Astrocyte (in vitro differentiated cells and primary cell): ENCODE measurements around the gene SLC19A1. TPM values are rescaled to one million over a fixed set of nuclear protein-coding genes. Genes with fewer than 3 reads are reported as not detected.

ENCODE experiments used
- DNase-seq: peaks from one replicate; pipeline ENCODE4 v3.0.0-alpha.2; 2010; ENCODE audit warnings: low read depth
- FAIRE-seq: peaks from 2 replicates; lab custom pipeline; 2011; peaks lifted over from hg19 to GRCh38; lab: Jason Lieb, UNC
- H2AFZ ChIP-seq: 2 replicates; pipeline ENCODE4 v1.6.0; 2012; ENCODE audit warnings: low read depth, low read length, inconsistent platforms
- H3K27ac ChIP-seq: 2 replicates; pipeline ENCODE4 v1.5.1; 2011; ENCODE audit warnings: low read depth, low read length, inconsistent platforms
- H3K27me3 ChIP-seq: 2 replicates; pipeline ENCODE4 v1.6.0; 2011; ENCODE audit warnings: low read length, inconsistent platforms; ENCODE audit not compliant: insufficient read depth
- H3K36me3 ChIP-seq: 2 replicates; pipeline ENCODE4 v1.5.1; 2011; ENCODE audit warnings: low read length, inconsistent platforms; ENCODE audit not compliant: insufficient read depth
- H3K4me1 ChIP-seq: 2 replicates; pipeline ENCODE4 v1.5.1; 2011; ENCODE audit warnings: low read length, inconsistent platforms; ENCODE audit not compliant: insufficient read depth
- H3K4me2 ChIP-seq: 2 replicates; pipeline ENCODE4 v1.6.0; 2012; ENCODE audit warnings: low read length, inconsistent platforms
- H3K4me3 ChIP-seq: 2 replicates; pipeline ENCODE4 v1.5.1; 2011; ENCODE audit warnings: low read depth, mild to moderate bottlenecking, low read length, inconsistent platforms; ENCODE audit not compliant: insufficient read depth
- H3K79me2 ChIP-seq: 2 replicates; pipeline ENCODE4 v1.6.0; 2012; ENCODE audit warnings: mild to moderate bottlenecking, low read length, inconsistent platforms; ENCODE audit not compliant: insufficient read depth
- H3K9ac ChIP-seq: 2 replicates; pipeline ENCODE4 v1.6.0; 2012; ENCODE audit warnings: mild to moderate bottlenecking, low read length, inconsistent platforms
- H3K9me3 ChIP-seq: 2 replicates; pipeline ENCODE4 v1.5.1; 2012; ENCODE audit warnings: low read depth, mild to moderate bottlenecking, low read length, inconsistent platforms; ENCODE audit not compliant: insufficient read depth
- H4K20me1 ChIP-seq: 2 replicates; pipeline ENCODE4 v1.6.0; 2012; ENCODE audit warnings: low read length, inconsistent platforms; ENCODE audit not compliant: insufficient read depth
- H3K27ac Mint-ChIP-seq: one replicate; pipeline ENCODE4 v1.8.0; 2021; ENCODE audit warnings: mild to moderate bottlenecking, mixed read lengths; ENCODE audit not compliant: unreplicated experiment
- H3K27me3 Mint-ChIP-seq: one replicate; pipeline ENCODE4 v1.8.0; 2021; ENCODE audit warnings: low read depth, mixed read lengths; ENCODE audit not compliant: unreplicated experiment
- H3K36me3 Mint-ChIP-seq: one replicate; pipeline ENCODE4 v1.8.0; 2021; ENCODE audit warnings: low read depth, mixed read lengths; ENCODE audit not compliant: unreplicated experiment
- H3K4me1 Mint-ChIP-seq: one replicate; pipeline ENCODE4 v1.8.0; 2021; ENCODE audit warnings: low read depth, mixed read lengths; ENCODE audit not compliant: unreplicated experiment
- H3K4me3 Mint-ChIP-seq: one replicate; pipeline ENCODE4 v1.8.0; 2021; ENCODE audit warnings: mild to moderate bottlenecking, moderate library complexity, mixed read lengths; ENCODE audit not compliant: unreplicated experiment
- H3K9me3 Mint-ChIP-seq: one replicate; pipeline ENCODE4 v1.8.0; 2021; ENCODE audit warnings: mild to moderate bottlenecking, mixed read lengths; ENCODE audit not compliant: unreplicated experiment
- EZH2 ChIP-seq: IDR thresholded peaks from 2 replicates; pipeline ENCODE4 v1.6.1; 2012; ENCODE audit warnings: mild to moderate bottlenecking, low read length, inconsistent platforms; ENCODE audit not compliant: insufficient read depth
- total RNA-seq: library from RNA; stranded (reverse); gene quantifications from 2 replicates; pipeline ENCODE4 v1.2.1, GENCODE V29; 2021
- TF ChIP-seq, protein P1 (sequence below): IDR thresholded peaks from 2 replicates; pipeline ENCODE4 v1.5.1; 2011; ENCODE audit warnings: low read depth, mild to moderate bottlenecking, inconsistent platforms, low read length, moderate library complexity; ENCODE audit not compliant: insufficient read depth

The SLC19A1 gene
- total RNA-seq, 1 donor from 2014 or later: 11.7 TPM

DNA sequence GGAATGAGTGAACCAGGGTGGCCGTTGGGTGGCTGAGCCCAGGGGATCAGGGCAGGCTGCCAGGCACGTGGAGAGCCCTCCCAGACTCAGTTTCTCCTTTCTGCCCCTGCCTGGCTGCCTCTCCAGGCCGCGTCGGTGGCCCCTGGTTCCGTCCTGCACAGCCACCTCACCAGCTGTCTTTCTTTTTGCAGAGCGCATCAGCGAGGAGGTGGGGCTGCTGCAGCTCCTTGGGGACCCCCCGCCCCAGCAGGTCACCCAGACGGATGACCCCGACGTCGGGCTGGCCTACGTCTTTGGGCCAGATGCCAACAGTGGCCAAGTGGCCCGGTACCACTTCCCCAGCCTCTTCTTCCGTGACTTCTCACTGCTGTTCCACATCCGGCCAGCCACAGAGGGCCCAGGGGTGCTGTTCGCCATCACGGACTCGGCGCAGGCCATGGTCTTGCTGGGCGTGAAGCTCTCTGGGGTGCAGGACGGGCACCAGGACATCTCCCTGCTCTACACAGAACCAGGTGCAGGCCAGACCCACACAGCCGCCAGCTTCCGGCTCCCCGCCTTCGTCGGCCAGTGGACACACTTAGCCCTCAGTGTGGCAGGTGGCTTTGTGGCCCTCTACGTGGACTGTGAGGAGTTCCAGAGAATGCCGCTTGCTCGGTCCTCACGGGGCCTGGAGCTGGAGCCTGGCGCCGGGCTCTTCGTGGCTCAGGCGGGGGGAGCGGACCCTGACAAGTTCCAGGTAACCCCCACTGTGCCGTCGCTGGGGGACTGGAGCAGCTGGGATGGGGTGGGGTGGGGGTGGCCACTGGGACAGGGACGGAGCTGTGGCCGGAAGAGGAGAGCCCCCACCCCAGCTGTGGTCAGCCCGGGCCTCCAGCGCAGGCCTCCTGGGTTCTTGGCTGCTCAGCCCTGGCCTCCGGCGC lies 73.9 kb downstream of the SLC19A1 start:
- Mint-ChIP-seq H3K4me3 (no peak overlapping the region), H3K9me3 (peaks cover 5% of the 10 kb centered on the region), H3K36me3 (peaks cover 23% of the 10 kb centered on the region), H3K27ac (no peak overlapping the region), H3K4me1 (peaks cover 20% of the 10 kb centered on the region), H3K27me3 (no peaks in the 10 kb centered on the region)
- no peak for DNase-seq
- FAIRE-seq: no peak
- Histone ChIP-seq H4K20me1 (peaks cover 33% of the 10 kb centered on the region), H3K36me3 (peaks cover 3% of the 10 kb centered on the region), H3K9me3 (no peaks in the 10 kb centered on the region), H3K27ac (no peak overlapping the region), H3K79me2 (peaks cover 39% of the 10 kb centered on the region), H3K27me3 (no peaks in the 10 kb centered on the region), H3K4me2 (no peak overlapping the region), H3K9ac (no peak overlapping the region), H3K4me1 (peaks cover 22% of the 10 kb centered on the region), H3K4me3 (no peak overlapping the region), H2AFZ (no peak overlapping the region)
- TF ChIP-seq, protein P1, sequence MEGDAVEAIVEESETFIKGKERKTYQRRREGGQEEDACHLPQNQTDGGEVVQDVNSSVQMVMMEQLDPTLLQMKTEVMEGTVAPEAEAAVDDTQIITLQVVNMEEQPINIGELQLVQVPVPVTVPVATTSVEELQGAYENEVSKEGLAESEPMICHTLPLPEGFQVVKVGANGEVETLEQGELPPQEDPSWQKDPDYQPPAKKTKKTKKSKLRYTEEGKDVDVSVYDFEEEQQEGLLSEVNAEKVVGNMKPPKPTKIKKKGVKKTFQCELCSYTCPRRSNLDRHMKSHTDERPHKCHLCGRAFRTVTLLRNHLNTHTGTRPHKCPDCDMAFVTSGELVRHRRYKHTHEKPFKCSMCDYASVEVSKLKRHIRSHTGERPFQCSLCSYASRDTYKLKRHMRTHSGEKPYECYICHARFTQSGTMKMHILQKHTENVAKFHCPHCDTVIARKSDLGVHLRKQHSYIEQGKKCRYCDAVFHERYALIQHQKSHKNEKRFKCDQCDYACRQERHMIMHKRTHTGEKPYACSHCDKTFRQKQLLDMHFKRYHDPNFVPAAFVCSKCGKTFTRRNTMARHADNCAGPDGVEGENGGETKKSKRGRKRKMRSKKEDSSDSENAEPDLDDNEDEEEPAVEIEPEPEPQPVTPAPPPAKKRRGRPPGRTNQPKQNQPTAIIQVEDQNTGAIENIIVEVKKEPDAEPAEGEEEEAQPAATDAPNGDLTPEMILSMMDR: no peak
- TF ChIP-seq EZH2: no peak

DNA sequence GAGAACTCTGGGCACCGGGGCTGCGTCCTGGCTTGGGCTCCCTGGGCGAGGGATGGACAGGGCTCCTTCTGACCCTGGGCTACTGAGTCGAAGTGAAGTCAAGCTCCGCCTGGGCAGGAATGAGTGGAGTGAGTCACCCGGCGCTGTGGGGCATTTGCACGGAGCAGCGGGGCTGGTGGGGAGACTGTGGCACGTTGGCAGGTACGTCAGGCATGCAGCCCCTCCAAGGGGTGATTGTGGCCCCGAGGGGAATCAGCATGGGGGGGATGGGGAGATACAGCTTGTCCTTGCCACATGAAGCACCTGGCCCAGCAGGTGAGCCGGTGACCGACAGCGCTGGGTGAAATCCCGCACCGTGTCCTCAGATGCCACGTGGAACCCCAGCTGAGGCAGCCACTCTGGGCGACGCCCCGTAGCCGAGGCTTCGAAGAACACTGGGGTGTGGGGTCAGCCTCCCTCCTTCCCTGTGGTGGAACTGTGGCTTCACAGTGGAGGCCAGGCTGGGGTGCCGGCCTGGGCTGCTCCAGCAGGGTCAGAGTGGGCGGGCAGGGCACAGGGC lies 74.9 kb downstream of the SLC19A1 start:
- Histone ChIP-seq H3K27ac (no peak overlapping the region), H4K20me1 (peaks cover 33% of the 10 kb centered on the region), H3K9me3 (no peaks in the 10 kb centered on the region), H3K4me1 (peaks cover 22% of the 10 kb centered on the region), H3K36me3 (peaks cover 3% of the 10 kb centered on the region), H3K4me2 (no peak overlapping the region), H3K9ac (no peak overlapping the region), H3K27me3 (no peaks in the 10 kb centered on the region), H3K4me3 (no peak overlapping the region), H3K79me2 (peaks cover 29% of the 10 kb centered on the region), H2AFZ (no peak overlapping the region)
- TF ChIP-seq EZH2: no peak
- H3K9me3 Mint-ChIP-seq: peaks cover 9% of the 10 kb centered on the region
- H3K36me3 Mint-ChIP-seq: peaks cover 32% of the 10 kb centered on the region
- DNase-seq (peak; percentile 27), FAIRE-seq (no peak)
- H3K27me3 Mint-ChIP-seq: no peaks in the 10 kb centered on the region
- no peak overlapping the region for H3K27ac Mint-ChIP-seq
- peaks cover 24% of the 10 kb centered on the region for H3K4me1 Mint-ChIP-seq
- H3K4me3 Mint-ChIP-seq: peak overlapping the region; percentile 20

DNA sequence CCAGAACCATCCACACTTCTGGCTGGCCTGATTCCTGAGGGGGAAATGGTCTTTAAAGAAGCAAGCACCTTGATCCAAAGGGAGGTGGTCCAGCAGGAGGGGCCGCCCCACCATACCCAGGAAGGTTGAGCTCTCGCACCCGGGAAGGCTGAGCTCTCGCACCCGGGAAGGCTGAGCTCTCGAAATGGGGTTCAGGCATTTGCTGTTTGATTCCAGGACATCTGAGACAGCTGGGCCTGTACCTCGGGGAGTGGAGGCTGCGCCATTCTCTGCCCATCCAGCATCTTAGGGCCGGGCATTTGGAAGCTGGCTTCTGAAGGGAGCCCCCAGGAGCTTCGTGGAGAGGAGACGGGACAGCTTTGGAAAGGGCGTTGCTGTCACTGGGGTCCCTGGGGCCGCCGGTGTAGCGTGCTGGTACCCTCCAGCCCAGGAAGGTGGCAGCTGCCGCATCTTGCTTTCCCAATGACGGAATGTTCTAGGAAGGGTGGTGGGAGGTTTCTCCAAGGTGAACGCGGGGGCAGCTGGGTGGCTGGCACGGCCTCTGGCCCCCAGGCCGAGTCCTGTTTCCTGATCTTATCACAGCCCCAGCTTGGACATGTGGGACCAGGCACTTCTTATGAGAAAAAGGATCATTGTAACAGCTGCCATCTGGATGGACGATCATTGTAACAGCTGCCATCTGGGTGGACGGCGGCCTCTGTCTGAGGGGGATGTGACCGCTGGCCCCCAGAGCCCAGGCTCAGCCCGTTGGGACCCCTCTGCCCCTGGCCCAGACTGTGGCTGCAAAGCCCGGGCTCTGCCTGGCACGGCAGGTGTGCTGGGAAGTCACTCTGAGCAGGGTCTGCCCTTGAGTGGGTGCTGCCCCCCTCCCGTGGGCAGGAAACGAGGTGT lies 75.7 kb downstream of the SLC19A1 start:
- H3K4me1 Mint-ChIP-seq: peaks cover 29% of the 10 kb centered on the region
- peaks cover 31% of the 10 kb centered on the region for H4K20me1 ChIP-seq
- DNase-seq: no peak
- FAIRE-seq: no peak
- no peak overlapping the region for H3K27ac Mint-ChIP-seq
- peak overlapping the region; percentile 20 for H3K4me3 Mint-ChIP-seq
- H3K27me3 ChIP-seq: no peaks in the 10 kb centered on the region
- H3K36me3 ChIP-seq: peaks cover 3% of the 10 kb centered on the region
- peaks cover 39% of the 10 kb centered on the region for H3K36me3 Mint-ChIP-seq
- H3K4me1 ChIP-seq: peaks cover 18% of the 10 kb centered on the region
- H3K9me3 Mint-ChIP-seq: peaks cover 10% of the 10 kb centered on the region
- H3K27me3 Mint-ChIP-seq: no peaks in the 10 kb centered on the region
- H3K79me2 ChIP-seq: peaks cover 26% of the 10 kb centered on the region
- H3K9ac ChIP-seq: no peak overlapping the region
- no peaks in the 10 kb centered on the region for H3K9me3 ChIP-seq
- no peak overlapping the region for H2AFZ ChIP-seq
- no peak overlapping the region for H3K4me2 ChIP-seq
- no peak overlapping the region for H3K27ac ChIP-seq
- no peak for TF ChIP-seq EZH2
- TF ChIP-seq, protein P1: no peak
- H3K4me3 ChIP-seq: no peak overlapping the region
